Lower leg skin (tissue), 4 donors: ENCODE measurements around the gene MYCN. TPM values are rescaled to one million over a fixed set of nuclear protein-coding genes. Genes with fewer than 3 reads are reported as not detected.

Experiments
- DNase-seq, 2 donors: peaks; one replicate each; pipeline ENCODE4 v3.0.0-alpha.2; 2019; ENCODE audit warnings: low spot score in 2 of 2
- H3K4me3 ChIP-seq: fragments of 200-600 bp; sonication (generic); 2 replicates; pipeline ENCODE4 v1.5.1; 2017; ENCODE audit warnings: mild to moderate bottlenecking, low read depth; ENCODE audit not compliant: poor library complexity, severe bottlenecking
- POLR2A ChIP-seq, 2 donors: fragments of 450-650 bp; IDR thresholded peaks; one replicate each; pipeline ENCODE4 v1.6.1; 2016 to 2017; ENCODE audit warnings: antibody characterized with exemption in 2 of 2, mild to moderate bottlenecking in 1 of 2, moderate library complexity in 1 of 2
- WGBS, 2 donors: methylation state at CpG; one replicate each; pipeline ENCODE4 v1.1.5; 2018; 5-methylcytosine and 5-hydroxymethylcytosine counted together
- intact Hi-C: fragments of 100-400 bp; cut with DNase I; formaldehyde crosslinking; loops from one replicate; pipeline ENCODE4 v1.15.0; 2023; ENCODE audit warnings: low total_unique reads
- total RNA-seq, 4 donors: library from RNA; depleted of rRNA; stranded (reverse); fragments of >200 nt; gene quantifications; one replicate each; pipeline ENCODE4 v1.1.0, GENCODE V29; 2016
- TF ChIP-seq, protein P1 (sequence below), 3 donors: fragments of 450-650 bp; IDR thresholded peaks; one replicate each; pipeline ENCODE4 v1.5.1; 2016; ENCODE audit warnings: antibody characterized with exemption in 3 of 3, mild to moderate bottlenecking in 3 of 3, moderate library complexity in 2 of 3

The MYCN gene
- total RNA-seq, 4 donors from 2014 or later, result 0.15 to 1.5 (median 0.64) TPM; not detected in 1

DNA sequence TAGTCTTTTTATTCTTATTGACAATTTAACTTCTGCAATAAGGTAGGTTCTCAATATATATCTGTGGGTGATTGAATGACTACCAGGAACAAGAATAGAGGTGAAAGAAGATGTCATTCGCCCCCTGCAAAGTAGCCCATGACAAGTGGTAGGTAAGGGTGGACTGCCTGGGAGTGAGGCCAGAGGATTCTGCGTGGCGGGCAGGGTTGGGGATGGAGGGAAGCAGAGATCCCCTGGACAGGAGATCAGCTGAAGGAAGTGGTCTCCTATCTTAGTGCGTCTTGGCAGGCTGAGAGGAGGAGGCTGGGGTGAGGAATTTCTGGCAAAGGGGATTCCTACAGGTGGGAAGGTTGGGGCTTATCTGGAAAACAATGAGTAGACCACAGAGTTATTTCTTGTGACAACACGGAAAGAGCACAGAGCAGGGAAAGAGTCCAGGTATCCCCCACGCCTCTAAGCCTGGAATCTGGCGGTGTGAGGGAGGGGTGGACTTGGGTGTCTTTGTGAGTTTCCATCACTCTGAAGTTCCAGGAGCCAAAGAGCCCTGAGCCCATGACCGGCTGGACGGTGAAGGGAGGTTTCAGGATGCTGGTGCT is 21.5 kb upstream of the MYCN start:
- intact Hi-C loops, result no loop called here
- H3K4me3 ChIP-seq, result no peak overlapping the region
- 74 to 82% methylated on average over 9 of the region's 9 CpGs for WGBS, 2 donors
- TF ChIP-seq POLR2A (IDR thresholded peaks at IDR 0.05), result no peak
- TF ChIP-seq, protein P1, sequence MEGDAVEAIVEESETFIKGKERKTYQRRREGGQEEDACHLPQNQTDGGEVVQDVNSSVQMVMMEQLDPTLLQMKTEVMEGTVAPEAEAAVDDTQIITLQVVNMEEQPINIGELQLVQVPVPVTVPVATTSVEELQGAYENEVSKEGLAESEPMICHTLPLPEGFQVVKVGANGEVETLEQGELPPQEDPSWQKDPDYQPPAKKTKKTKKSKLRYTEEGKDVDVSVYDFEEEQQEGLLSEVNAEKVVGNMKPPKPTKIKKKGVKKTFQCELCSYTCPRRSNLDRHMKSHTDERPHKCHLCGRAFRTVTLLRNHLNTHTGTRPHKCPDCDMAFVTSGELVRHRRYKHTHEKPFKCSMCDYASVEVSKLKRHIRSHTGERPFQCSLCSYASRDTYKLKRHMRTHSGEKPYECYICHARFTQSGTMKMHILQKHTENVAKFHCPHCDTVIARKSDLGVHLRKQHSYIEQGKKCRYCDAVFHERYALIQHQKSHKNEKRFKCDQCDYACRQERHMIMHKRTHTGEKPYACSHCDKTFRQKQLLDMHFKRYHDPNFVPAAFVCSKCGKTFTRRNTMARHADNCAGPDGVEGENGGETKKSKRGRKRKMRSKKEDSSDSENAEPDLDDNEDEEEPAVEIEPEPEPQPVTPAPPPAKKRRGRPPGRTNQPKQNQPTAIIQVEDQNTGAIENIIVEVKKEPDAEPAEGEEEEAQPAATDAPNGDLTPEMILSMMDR (IDR thresholded peaks at IDR 0.05), result no peak
- DNase-seq, result no peak

DNA sequence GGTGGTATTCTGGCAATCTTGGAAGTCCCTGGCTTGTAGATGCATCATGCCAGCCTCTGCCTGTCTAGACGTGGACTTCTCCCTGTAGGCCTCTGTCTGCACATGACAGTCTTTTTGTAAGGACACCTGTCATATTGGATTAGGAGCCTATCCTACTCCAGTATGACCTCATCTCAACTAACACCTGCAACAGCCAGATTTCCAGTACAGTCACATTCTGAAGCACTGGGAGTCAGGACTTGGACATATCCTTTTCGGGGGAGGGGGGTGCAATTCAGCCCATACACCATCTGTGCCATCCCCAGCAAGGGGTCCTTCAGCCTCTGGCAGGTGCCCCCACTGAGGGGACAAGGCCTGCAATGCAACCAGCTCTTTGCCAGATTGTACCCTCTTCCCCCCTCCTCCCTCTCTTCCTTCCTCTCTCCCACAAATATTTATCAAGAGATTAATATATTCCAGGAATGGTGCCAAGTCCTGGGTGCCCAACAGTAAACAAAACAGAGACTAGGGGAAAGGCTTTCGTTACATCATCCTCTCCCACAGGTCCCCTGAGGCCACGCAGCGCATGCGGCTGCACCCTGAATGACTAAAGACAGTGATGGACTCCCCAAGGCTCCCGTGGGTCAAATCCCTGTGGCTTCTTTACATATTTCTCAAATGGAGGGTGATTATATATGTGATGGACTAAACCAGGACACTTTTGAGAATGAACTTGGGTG is 20.5 kb upstream of the MYCN start:
- 45 to 64% methylated on average over 7 of the region's 7 CpGs for whole genome bisulfite sequencing, 2 donors
- peak in 1 of 2 donors; percentile 49 for DNase-seq
- intact Hi-C loops, result no loop called here
- no peak overlapping the region for H3K4me3 ChIP-seq
- TF ChIP-seq, protein P1 (IDR thresholded peaks at IDR 0.05), result no peak
- TF ChIP-seq POLR2A (IDR thresholded peaks at IDR 0.05), result no peak

DNA sequence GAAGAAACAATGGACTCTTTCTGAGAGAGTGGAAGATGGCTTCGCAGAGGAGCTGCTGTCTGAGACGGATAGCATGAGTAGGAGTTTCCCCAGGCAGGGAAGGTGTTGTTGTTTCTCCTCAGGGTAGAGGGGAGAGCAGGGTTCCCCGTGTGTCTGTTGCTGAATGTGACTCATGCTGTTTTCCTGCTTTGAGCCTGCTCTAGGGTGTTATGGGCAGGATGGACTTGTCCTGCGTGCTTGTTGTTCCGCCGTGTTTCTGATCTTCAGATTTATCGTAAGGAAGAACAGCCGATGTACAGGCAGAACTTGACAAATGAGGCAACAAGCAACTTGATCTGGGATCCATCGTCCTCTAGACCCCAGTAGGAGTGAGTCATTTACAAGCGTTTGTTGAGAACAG is 19.7 kb upstream of the MYCN start:
- H3K4me3 ChIP-seq, result no peak overlapping the region
- DNase-seq, result peak in 1 of 2 donors; percentile 53
- WGBS, 2 donors, result 61 to 71% methylated on average over 10 of the region's 10 CpGs
- intact Hi-C loops, result no loop called here
- TF ChIP-seq, protein P1 (IDR thresholded peaks at IDR 0.05), result no peak
- TF ChIP-seq POLR2A (IDR thresholded peaks at IDR 0.05), result no peak

- WGBS, 2 donors, result 53% methylated on average over 4 of the region's 4 CpGs
- intact Hi-C loops, result no loop called here
- no peak overlapping the region for H3K4me3 ChIP-seq
- DNase-seq, result peak in 1 of 2 donors; percentile 29
- TF ChIP-seq, protein P1 (IDR thresholded peaks at IDR 0.05), result no peak
- no peak for TF ChIP-seq POLR2A (IDR thresholded peaks at IDR 0.05)
Measured at GRCh38 chr2:15923597-15923996, 16.8 kb upstream of the MYCN start.

GRCh38 chr2:15925819-15926218 is 14.5 kb upstream of the MYCN start:
- 71% methylated on average over 3 of the region's 3 CpGs for WGBS, 2 donors
- TF ChIP-seq, protein P1 (IDR thresholded peaks at IDR 0.05), result no peak
- TF ChIP-seq POLR2A (IDR thresholded peaks at IDR 0.05), result no peak
- no peak for DNase-seq
- no peak overlapping the region for H3K4me3 ChIP-seq
- intact Hi-C loops, result no loop called here
